Activated T-cell treated with anti-CD3 and anti-CD28 coated beads, Interleukin-2, amount 50 U/mL, for 1 hour (primary cell): ENCODE measurements around the gene PANK3.
"Not testable (repeated sequence)": the region's sequence is repeated elsewhere in the genome, so short reads cannot be mapped to it uniquely, and the experiment has no call there.

Experiments used
- DNase-seq: peaks from one replicate; pipeline ENCODE4 v3.0.0-alpha.2; 2020

Gene PANK3

DNA sequence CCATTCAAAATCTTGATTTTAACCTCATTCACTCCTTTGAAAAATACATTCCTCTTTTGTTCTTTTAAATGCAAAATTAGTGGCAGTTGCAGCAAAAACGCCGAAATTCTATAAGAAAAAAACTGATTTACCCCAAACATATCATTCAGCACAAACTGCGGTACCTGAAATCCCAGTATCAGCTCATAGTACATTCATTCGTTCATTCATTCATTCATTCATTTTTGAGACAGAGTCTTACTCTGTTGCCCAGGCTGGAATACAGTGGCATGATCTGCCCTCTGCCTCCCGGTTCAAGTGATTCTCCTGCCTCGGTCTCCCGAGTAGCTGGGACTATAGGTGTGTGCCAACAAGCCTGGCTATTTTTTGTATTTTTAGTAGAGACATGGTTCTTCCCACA is 29.6 kb downstream of the PANK3 start:
- DNase-seq, result no peak

DNA sequence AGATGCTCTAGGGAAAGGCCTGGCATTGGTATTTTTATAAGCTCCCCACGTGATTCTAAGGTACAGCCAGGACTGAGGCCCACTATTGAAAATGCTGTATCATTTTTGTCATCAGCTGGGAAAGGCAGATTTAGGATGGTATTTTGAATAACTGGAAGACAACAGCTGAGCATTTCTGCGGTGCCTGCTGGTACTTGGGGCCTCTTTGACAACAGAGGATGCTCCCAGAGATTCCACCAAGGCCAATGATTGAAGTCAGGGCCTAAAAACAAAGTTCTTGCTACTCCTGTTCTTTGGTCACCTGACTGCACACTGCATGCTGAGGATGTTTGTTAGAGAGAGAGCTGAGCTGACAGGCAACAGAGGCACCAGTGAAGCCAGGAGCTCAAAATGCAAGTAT is 42.0 kb downstream of the PANK3 start:
- no peak for DNase-seq

DNA sequence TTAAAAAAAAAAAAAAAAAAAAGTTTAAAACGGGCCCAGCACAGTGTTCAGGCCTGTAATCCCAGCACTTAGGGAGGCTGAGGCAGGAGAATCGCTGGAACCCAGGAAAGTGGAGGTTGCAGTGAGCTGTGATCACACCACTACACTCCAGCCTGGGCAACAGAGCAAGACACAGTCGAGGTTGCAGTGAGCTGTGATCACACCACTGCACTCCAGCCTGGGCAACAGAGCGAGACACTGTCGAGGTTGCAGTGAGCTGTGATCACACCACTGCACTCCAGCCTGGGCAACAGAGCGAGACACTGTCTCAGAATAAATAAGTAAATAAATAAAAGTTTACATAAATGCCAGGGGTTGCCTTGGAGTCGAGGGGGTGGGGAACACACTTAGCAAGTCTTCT is 44.8 kb downstream of the PANK3 start:
- not testable (repeated sequence) for DNase-seq

DNA sequence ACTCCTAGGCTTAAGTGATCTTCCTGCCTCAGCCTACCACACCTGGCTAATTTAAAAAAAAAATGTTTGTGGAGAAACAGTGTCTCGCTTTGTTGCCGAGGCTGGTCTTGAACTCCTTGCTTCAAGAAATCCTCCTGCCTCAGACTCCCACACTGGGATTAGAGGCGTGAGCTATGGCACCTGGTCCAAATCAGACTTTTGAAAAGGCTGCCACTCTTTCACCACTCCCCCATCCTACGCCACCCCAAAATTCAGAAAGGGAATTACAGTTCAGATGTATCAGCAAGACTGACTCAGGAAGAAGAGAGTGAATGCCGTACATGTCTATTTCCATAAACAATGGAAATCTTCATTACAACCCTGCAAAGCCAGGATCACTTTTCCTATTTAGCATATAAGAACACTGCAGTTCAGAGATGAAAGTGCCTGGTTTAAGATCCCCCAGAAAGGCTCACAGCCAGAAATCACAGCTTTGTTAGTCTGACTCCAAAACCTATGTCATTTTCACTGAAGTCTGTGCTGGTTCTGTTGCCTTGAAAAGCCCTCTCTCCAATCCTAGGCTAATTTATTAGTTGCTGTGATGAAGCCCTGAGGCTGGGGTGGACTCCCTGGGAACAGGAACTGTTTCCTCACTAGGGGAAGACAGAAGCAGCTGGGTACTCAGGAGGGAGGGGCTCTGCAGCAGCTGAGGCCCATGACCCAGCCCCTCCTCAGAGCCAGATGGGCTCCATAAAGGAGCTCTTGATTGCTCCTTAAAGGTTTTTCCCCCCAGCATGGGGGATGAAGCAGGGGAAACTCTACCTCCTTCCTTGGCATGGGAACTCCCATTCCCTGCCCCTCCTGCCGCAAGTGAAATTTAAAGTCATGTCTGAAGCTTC is 46.9 kb downstream of the PANK3 start:
- no peak for DNase-seq

DNA sequence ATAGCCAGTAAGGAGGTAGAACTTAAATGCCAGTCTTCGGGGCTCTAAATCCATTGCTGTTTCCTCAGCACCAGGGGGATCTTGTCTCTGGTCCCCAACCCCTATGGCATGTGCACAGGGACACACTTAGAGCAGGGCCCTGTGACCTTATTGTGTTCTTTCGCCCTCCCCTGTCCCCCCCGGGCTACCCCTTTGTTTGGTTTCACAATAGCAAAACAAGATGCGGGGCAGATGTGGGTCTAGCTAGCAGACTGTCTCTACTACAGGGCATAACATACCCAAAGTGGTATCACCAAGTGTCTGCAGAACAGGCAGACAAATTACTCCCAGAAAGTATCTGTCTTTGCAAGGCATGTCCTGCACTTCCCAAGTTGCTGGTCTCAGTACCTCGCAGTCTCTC is 48.0 kb downstream of the PANK3 start:
- DNase-seq, result no peak

DNA sequence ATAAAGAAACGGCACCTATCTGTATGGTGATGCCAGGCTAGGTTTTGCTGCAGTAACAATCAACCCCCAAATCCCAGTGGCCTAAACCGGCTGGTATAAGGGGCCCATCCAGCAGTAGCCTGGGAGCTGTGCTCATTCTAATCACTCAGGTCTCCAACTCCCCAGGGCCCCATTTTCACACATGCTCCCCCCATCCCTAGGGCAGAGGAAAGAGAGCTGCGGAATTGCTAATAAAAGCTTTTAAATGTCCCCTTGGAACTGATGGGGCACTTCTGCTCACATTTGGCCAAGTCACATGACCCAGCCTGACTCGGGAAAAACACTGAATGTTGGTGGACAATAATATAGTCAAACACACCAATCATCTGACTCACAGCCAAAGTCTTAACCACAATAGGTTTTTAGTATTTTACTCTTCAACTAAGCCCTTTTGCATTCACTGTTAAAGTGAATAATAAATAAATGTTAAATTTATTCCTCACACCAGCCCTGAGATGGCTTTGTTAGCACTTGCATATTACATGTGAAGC is 48.5 kb downstream of the PANK3 start:
- DNase-seq, result no peak

DNA sequence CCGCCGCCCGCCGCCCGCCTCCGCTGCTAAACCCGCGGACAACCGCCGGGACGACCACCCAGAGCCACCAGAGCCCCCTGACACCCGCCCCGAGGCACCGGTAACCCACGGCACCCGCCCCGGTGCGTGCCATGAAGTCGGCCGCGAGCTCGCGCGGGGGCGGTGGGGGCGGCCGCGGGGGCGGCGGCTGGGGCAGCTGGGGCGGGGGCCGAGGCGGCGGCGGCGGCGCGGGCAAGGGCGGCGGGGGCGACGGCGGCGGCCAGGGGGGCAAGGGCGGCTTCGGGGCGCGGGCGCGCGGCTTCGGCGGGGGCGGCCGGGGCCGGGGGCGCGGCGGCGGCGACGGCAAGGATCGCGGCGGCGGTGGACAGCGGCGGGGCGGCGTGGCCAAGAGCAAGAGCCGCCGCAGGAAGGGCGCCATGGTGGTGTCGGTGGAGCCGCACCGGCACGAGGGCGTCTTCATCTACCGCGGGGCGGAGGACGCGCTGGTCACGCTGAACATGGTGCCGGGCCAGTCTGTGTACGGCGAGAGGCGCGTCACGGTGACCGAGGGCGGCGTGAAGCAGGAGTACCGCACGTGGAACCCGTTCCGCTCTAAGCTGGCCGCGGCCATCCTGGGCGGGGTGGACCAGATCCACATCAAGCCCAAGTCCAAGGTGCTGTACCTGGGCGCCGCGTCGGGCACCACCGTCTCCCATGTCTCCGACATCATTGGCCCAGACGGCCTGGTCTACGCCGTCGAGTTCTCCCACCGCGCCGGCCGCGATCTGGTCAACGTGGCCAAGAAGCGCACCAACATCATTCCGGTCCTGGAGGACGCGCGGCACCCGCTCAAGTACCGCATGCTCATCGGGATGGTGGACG is 49.6 kb downstream of the PANK3 start:
- no peak for DNase-seq

DNA sequence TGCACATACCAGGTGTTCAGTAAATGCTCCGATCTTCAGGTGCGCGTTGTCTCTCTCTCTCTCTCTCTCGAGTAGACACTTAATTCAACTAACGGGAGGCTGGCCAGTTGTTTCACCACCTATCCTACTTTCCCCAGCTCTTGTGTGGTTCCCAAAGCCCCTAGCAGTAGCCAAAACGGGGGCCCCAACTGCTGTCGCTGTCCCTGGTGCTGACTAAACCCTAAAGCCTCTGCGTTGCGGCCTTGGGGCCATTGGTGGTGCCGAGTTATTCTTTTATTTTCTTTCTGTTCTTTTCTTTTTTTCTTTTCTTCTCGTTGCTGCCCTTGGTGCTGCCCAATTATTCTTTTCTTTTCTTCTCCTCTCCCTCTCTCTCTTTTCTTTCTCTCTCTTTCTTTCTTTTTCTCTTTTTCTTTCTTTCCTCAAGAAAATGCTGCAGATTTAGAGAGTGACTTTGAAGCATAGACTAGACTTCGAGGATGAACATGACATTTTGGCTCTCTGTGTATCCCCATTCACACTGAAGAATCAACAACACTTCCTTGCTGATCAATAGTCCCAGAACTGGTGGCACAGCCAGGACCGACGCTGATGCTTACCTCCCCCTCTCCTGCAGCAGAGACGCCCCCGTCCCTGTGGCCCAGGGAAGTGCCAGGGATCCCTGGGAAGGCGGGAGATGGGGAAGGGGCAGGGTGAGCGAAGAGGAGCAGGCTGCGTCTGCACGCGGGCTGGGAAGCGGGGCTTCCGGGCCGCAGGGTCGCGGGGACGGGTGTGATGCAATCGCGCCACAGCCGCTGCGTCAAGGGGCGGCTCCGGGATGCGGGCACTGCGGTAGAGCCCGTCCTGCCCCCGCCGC is 50.4 kb downstream of the PANK3 start, which contains the start of gene FBLL1:
Gene FBLL1 (plus strand): TSS at position 785 of the 853 bp plus-strand sequence. CDS start 200 bp downstream, outside the sequence.
- no peak for DNase-seq

DNA sequence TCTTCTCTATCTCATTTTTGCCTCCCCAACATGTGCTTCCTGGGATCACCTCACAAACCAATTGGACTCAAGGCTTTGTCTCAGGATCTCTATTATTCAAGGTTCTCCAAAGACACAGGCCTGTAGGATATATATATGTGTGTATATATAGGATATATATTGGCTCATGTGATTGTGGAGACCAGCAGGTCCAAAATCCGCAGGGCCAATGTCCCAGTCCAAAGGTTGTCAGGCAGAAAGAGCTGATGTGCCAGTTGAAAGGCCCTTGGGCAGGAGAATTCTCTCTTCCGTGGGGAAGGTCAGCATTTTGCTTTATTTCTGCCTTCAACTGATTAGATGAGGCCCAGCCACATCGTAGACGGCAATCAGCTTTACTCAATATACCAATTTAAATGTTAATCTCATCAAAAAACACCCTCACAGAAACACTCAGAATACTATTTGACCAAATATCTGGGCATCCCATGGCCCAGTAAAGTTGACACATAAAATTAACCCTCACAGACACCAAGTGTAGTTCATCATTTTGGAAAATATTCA is 51.3 kb downstream of the PANK3 start:
- no peak for DNase-seq

DNA sequence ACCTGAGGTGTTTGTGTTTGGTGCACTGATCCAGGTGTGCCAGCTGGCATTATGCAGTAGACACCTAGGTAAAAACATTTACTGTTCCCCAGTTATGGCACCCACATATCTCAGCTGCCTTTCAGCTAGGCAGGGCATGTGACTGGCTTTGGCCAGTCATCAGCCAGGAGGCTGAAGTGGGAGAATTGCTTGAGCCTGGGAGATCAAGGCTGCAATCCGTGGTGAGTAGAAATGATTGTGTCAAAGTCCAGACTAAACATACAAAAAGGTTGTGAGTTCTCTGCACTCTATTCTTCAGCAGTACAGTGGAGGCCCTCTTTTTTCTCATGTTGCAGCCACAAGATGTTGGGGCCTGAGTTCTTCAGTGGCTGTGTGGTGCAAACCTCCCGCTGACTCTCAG is 53.3 kb downstream of the PANK3 start:
- DNase-seq, result no peak

DNA sequence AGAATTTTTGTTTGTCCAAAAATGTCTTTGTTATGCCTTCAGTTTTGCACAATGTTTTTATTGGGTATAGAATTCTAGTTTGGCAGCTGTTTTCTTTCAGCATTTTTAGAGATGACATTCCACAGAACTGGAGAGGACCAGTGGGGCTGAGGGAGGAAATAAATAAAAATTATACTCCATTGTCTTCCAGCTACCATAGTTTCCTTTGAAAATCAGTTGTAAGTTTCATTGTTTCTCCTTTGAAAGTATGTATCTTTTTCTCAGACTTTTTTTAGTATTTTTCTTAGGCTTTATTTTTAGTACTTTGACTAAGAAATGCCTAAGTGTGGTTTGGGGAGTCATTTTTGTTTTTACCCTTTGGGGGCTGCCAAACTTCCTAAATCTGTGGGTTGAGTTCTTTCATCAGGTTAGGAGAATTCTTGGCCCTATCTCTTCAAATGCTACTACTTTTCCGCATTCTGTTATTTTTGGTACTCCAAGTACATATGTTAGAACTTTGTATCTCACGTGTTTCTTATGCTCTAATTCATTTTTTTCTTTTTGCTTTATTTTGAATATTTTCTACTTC is 65.2 kb downstream of the PANK3 start:
- DNase-seq, result no peak

DNA sequence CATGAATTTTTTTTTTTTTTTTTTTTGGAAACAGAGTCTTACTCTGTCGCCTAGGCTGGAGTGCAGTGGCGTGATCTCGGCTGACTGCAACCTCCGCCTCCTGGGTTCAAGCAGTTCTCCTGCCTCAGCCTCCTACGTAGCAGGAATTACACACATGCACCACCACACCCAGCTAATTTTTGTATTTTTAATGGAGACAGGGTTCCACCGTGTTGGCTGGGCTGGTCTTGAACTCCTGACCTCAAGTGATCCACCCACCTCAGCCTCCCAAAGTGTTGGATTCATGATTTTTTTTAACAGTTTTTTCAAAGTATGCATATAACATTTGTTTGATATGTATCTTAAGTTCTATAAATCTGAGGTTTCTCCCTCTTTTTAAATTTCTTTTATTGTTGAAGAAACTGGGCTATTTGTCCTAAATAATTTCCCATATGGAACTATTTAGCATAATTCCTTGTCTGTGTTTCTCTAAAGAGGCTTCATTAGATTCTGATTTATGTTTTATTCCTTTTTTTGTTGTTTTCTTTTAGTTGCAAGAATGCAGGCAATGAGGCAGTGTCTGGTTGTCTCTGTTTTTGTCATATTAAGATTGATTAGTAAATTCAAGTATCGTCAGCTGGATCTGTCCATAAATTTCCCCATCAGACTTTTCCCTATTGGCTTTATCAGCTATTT is 76.5 kb downstream of the PANK3 start:
- DNase-seq, result no peak
